WTC11 (cell line): ENCODE measurements around the gene TGFBR1. TPM values are rescaled to one million over a fixed set of nuclear protein-coding genes. Genes with fewer than 3 reads are reported as not detected.
A peak's percentile ranks its signal among the peaks of the same experiment; 100 is the strongest.

Experiments
- ATAC-seq: fragments of 200-7000 bp; cut with Tn5 transposase; 2 replicates; pipeline ENCODE4 v1.10.0; 2021; ENCODE audit warnings: mild to moderate bottlenecking, moderate library complexity
- CTCF ChIA-PET: fragments of 300-600 bp; sonication (Branson Sonifier 250); formaldehyde crosslinking; loops from one replicate; lab custom pipeline; 2021; ENCODE audit warnings: antibody characterized with exemption; lab: Charles Lee
- POLR2A ChIA-PET: fragments of 350-600 bp; sonication (Branson Sonifier 250); formaldehyde crosslinking; loops from one replicate; lab custom pipeline; 2021; ENCODE audit warnings: antibody characterized with exemption; lab: Charles Lee
- DNase-seq: peaks from one replicate; pipeline ENCODE4 v3.0.0; 2021; ENCODE audit warnings: low spot score
- H3K27ac Mint-ChIP-seq: 2 replicates; pipeline ENCODE4 v1.8.0; 2021; ENCODE audit warnings: mixed read lengths
- H3K27me3 Mint-ChIP-seq: 2 replicates; pipeline ENCODE4 v1.8.0; 2021; ENCODE audit warnings: low read depth, mild to moderate bottlenecking, moderate library complexity, mixed read lengths
- H3K36me3 Mint-ChIP-seq: 2 replicates; pipeline ENCODE4 v1.8.0; 2021; ENCODE audit warnings: mixed read lengths
- H3K4me1 Mint-ChIP-seq: 2 replicates; pipeline ENCODE4 v1.8.0; 2022; ENCODE audit warnings: mixed read lengths
- H3K4me3 Mint-ChIP-seq: 2 replicates; pipeline ENCODE4 v1.8.0; 2021; ENCODE audit warnings: mild to moderate bottlenecking, moderate library complexity, mixed read lengths
- H3K9me3 Mint-ChIP-seq: 2 replicates; pipeline ENCODE4 v1.8.0; 2021; ENCODE audit warnings: mixed read lengths
- ARID4B ChIP-seq: sonication (generic); formaldehyde crosslinking; IDR thresholded peaks from 2 replicates; pipeline ENCODE4 v1.8.0; 2023; ENCODE audit warnings: missing genetic modification reagents, mild to moderate bottlenecking, borderline replicate concordance
- ATF2 ChIP-seq: sonication (generic); formaldehyde crosslinking; IDR thresholded peaks from 2 replicates; pipeline ENCODE4 v1.8.1; 2022; ENCODE audit warnings: low read depth, missing genetic modification reagents, borderline replicate concordance
- ATF6 ChIP-seq: sonication (generic); formaldehyde crosslinking; IDR thresholded peaks from 2 replicates; pipeline ENCODE4 v1.8.1; 2023; ENCODE audit warnings: mild to moderate bottlenecking, missing genetic modification reagents
- CREB1 ChIP-seq: sonication (generic); formaldehyde crosslinking; IDR thresholded peaks from 2 replicates; pipeline ENCODE4 v1.8.0; 2023; ENCODE audit warnings: mild to moderate bottlenecking, missing genetic modification reagents
- CREM ChIP-seq: sonication (generic); formaldehyde crosslinking; IDR thresholded peaks from 2 replicates; pipeline ENCODE4 v1.8.1; 2022; ENCODE audit warnings: mild to moderate bottlenecking, missing genetic modification reagents, moderate library complexity
- FOXK1 ChIP-seq: sonication (generic); formaldehyde crosslinking; IDR thresholded peaks from 2 replicates; pipeline ENCODE4 v1.8.0; 2022; ENCODE audit warnings: mild to moderate bottlenecking, moderate library complexity, missing genetic modification reagents
- FOXP1 ChIP-seq: sonication (generic); formaldehyde crosslinking; IDR thresholded peaks from 2 replicates; pipeline ENCODE4 v1.8.0; 2022; ENCODE audit warnings: missing genetic modification reagents, mild to moderate bottlenecking, moderate library complexity, borderline replicate concordance
- GABPB1 ChIP-seq: sonication (generic); formaldehyde crosslinking; IDR thresholded peaks from 2 replicates; pipeline ENCODE4 v1.8.1; 2023; ENCODE audit warnings: mild to moderate bottlenecking, missing genetic modification reagents
- MAX ChIP-seq: sonication (generic); formaldehyde crosslinking; IDR thresholded peaks from 2 replicates; pipeline ENCODE4 v1.8.0; 2022; ENCODE audit warnings: mild to moderate bottlenecking, missing genetic modification reagents
- MYBL2 ChIP-seq: sonication (generic); formaldehyde crosslinking; IDR thresholded peaks from 2 replicates; pipeline ENCODE4 v1.8.1; 2023; ENCODE audit warnings: mild to moderate bottlenecking, moderate library complexity, missing genetic modification reagents
- NFE2L1 ChIP-seq: sonication (generic); formaldehyde crosslinking; IDR thresholded peaks from 2 replicates; pipeline ENCODE4 v1.8.1; 2023; ENCODE audit warnings: missing genetic modification reagents
- NFYB ChIP-seq: sonication (generic); formaldehyde crosslinking; conservative IDR thresholded peaks from 2 replicates; pipeline ENCODE4 v1.8.0; 2022; ENCODE audit warnings: low read depth, missing genetic modification reagents
- RELA ChIP-seq: sonication (generic); formaldehyde crosslinking; IDR thresholded peaks from 2 replicates; pipeline ENCODE4 v1.8.1; 2022; ENCODE audit warnings: missing genetic modification reagents, mild to moderate bottlenecking, borderline replicate concordance
- SOX15 ChIP-seq: fragments of 250-450 bp; sonication (Bioruptor Pico); IDR thresholded peaks from 2 replicates; pipeline ENCODE4 v1.9.0; 2021; ENCODE audit warnings: mild to moderate bottlenecking
- TEAD1 ChIP-seq: sonication (generic); formaldehyde crosslinking; IDR thresholded peaks from 2 replicates; pipeline ENCODE4 v1.8.0; 2022; ENCODE audit warnings: mild to moderate bottlenecking, missing genetic modification reagents
- ZNF263 ChIP-seq: sonication (generic); formaldehyde crosslinking; IDR thresholded peaks from 2 replicates; pipeline ENCODE4 v1.8.1; 2022; ENCODE audit warnings: low read depth, mild to moderate bottlenecking, moderate library complexity, missing genetic modification reagents
- ZNF281 ChIP-seq: sonication (generic); formaldehyde crosslinking; IDR thresholded peaks from 2 replicates; pipeline ENCODE4 v1.8.0; 2023; ENCODE audit warnings: mild to moderate bottlenecking, missing genetic modification reagents
- ZNF317 ChIP-seq: sonication (generic); formaldehyde crosslinking; IDR thresholded peaks from 2 replicates; pipeline ENCODE4 v1.8.1; 2023; ENCODE audit warnings: low read depth, mild to moderate bottlenecking, moderate library complexity, missing genetic modification reagents, borderline replicate concordance
- ZNF512 ChIP-seq: sonication (generic); formaldehyde crosslinking; IDR thresholded peaks from 2 replicates; pipeline ENCODE4 v1.8.1; 2022; ENCODE audit warnings: missing genetic modification reagents, borderline replicate concordance
- total RNA-seq: library from RNA; stranded (reverse); gene quantifications from 3 replicates; pipeline ENCODE4 v1.2.3, GENCODE V29; 2021

TGFBR1 gene
- total RNA-seq, 1 experiment from 2014 or later, result 42.4 TPM

- Mint-ChIP-seq H3K4me3 (no peak overlapping the region), H3K9me3 (no peaks in the 10 kb centered on the region), H3K27ac (no peak overlapping the region), H3K4me1 (peaks cover 38% of the 10 kb centered on the region), H3K36me3 (no peaks in the 10 kb centered on the region), H3K27me3 (peaks cover 7% of the 10 kb centered on the region)
- DNase-seq (no peak), ATAC-seq (no peak)
- POLR2A ChIA-PET, result no interaction called here
- CTCF ChIA-PET, result no interaction called here
- no peak for TF ChIP-seq TEAD1 (CRISPR knock-in tag)
- TF ChIP-seq MAX (CRISPR knock-in tag), result no peak
- TF ChIP-seq CREB1 (CRISPR knock-in tag), result no peak
- TF ChIP-seq ARID4B (CRISPR knock-in tag), result no peak
- TF ChIP-seq ZNF281 (CRISPR knock-in tag), result no peak
- no peak for TF ChIP-seq ATF6 (CRISPR knock-in tag)
- TF ChIP-seq MYBL2 (CRISPR knock-in tag), result no peak
- no peak for TF ChIP-seq FOXP1 (CRISPR knock-in tag)
- TF ChIP-seq ATF2 (CRISPR knock-in tag), result no peak
- TF ChIP-seq NFYB (CRISPR knock-in tag), result no peak
- no peak for TF ChIP-seq ZNF317 (CRISPR knock-in tag)
Measured at GRCh38 chr9:99166149-99166548, 61.2 kb downstream of the TGFBR1 start.

GRCh38 chr9:99167119-99167518, 62.2 kb downstream of the TGFBR1 start:
- ChIA-PET POLR2A (no interaction called here), CTCF (interaction anchor here (2.7 kb wide), 1 partner anchor 65 kb away, joined by 8 read pairs; no protein-coding TSS in a partner anchor)
- Mint-ChIP-seq H3K36me3 (no peaks in the 10 kb centered on the region), H3K4me1 (peaks cover 48% of the 10 kb centered on the region), H3K27ac (no peak overlapping the region), H3K27me3 (peaks cover 16% of the 10 kb centered on the region), H3K4me3 (no peak overlapping the region), H3K9me3 (no peaks in the 10 kb centered on the region)
- peak; percentile 21; the same call in 1 of the 2 replicates for ATAC-seq
- no peak for DNase-seq
- TF ChIP-seq ZNF317 (CRISPR knock-in tag) (no peak), SOX15 (no peak), GABPB1 (CRISPR knock-in tag) (no peak), CREM (CRISPR knock-in tag) (no peak), ZNF263 (no peak), NFE2L1 (CRISPR knock-in tag) (no peak), ATF2 (CRISPR knock-in tag) (no peak), RELA (CRISPR knock-in tag) (no peak), ZNF512 (no peak), FOXK1 (CRISPR knock-in tag) (no peak)
